Endothelial cell of umbilical vein (primary cell): ENCODE measurements around the gene ACOT7. TPM values are rescaled to one million over a fixed set of nuclear protein-coding genes. Genes with fewer than 3 reads are reported as not detected.

ENCODE experiments used
- BruUV-seq: library from RNA; stranded (reverse); fragments of 400-500 nt; replicated peaks from 2 replicates; lab custom pipeline; 2021; lab: Mats Ljungman, UMichigan
- CTCF ChIA-PET: fragments of 300-600, 350-600 bp; sonication (Branson Sonifier 250); formaldehyde crosslinking; loops from one replicate; lab custom pipeline; 2021; ENCODE audit warnings: antibody characterized with exemption, inconsistent platforms; lab: Charles Lee
- POLR2A ChIA-PET: fragments of 300-600, 350-600 bp; sonication (Branson Sonifier 250); formaldehyde crosslinking; loops from one replicate; lab custom pipeline; 2021; ENCODE audit warnings: antibody characterized with exemption, inconsistent platforms; lab: Charles Lee
- DNase-seq: peaks from one replicate; pipeline ENCODE4 v3.0.0-alpha.2; 2011; ENCODE audit warnings: low read depth, low spot score
- FAIRE-seq: peaks from 2 replicates; lab custom pipeline; 2011; peaks lifted over from hg19 to GRCh38; lab: Jason Lieb, UNC
- H2AFZ ChIP-seq: 2 replicates; pipeline ENCODE4 v1.6.0; 2012; ENCODE audit warnings: low read depth, low read length, control low read depth, inconsistent platforms
- H3K27ac ChIP-seq: 2 replicates; pipeline ENCODE4 v1.5.1; 2011; ENCODE audit warnings: low read depth, mild to moderate bottlenecking, control low read depth, low read length, moderate library complexity; ENCODE audit not compliant: insufficient read depth
- H3K27me3 ChIP-seq, 2 experiments: 2 replicates each; pipeline versions ENCODE4 v1.6.0 to v1.6.1; 2011; ENCODE audit warnings: low read length in 2 of 2, mixed read lengths in 1 of 2; ENCODE audit not compliant: control insufficient read depth in 2 of 2, insufficient read depth in 2 of 2
- H3K36me3 ChIP-seq, 2 experiments: 2 replicates in 1 of 2; 3 replicates in 1 of 2; pipeline ENCODE4 v1.5.1; 2011; ENCODE audit warnings: low read length in 2 of 2, mild to moderate bottlenecking in 1 of 2, moderate library complexity in 1 of 2; ENCODE audit not compliant: control insufficient read depth in 2 of 2, insufficient read depth in 2 of 2; ENCODE audit errors: extremely low read depth in 1 of 2
- H3K4me1 ChIP-seq: 3 replicates; pipeline ENCODE4 v1.5.1; 2011; ENCODE audit warnings: mild to moderate bottlenecking, low read length; ENCODE audit not compliant: control insufficient read depth, insufficient read depth; ENCODE audit errors: extremely low read depth
- H3K4me2 ChIP-seq: 2 replicates; pipeline ENCODE4 v1.6.1; 2011; ENCODE audit warnings: low read length, control low read depth, mixed read lengths; ENCODE audit not compliant: insufficient read depth
- H3K4me3 ChIP-seq, 3 experiments: fragments of 200-600 bp in 1 of 3; sonication (generic), shearing (Covaris generic) in 1 of 3; replicated peaks in 1 of 3; 2 replicates each; pipeline ENCODE4 v1.5.1; 2011 to 2016; ENCODE audit warnings: control low read depth in 3 of 3, low read length in 3 of 3, mild to moderate bottlenecking in 2 of 3, inconsistent platforms in 1 of 3, low read depth in 1 of 3, moderate library complexity in 1 of 3; ENCODE audit not compliant: insufficient read depth in 1 of 3
- H3K79me2 ChIP-seq: 2 replicates; pipeline ENCODE4 v1.6.0; 2012; ENCODE audit warnings: low read length, inconsistent platforms; ENCODE audit not compliant: control insufficient read depth, insufficient read depth
- H3K9ac ChIP-seq: replicated peaks from 2 replicates; pipeline ENCODE3; 2011; ENCODE audit warnings: low read length, control low read depth; ENCODE audit not compliant: insufficient read depth; ENCODE audit errors: extremely low read depth
- H3K9me1 ChIP-seq: replicated peaks from 3 replicates; pipeline ENCODE4 v1.6.0; 2011; ENCODE audit warnings: mild to moderate bottlenecking, low read length; ENCODE audit not compliant: control insufficient read depth, insufficient read depth; ENCODE audit errors: extremely low read depth
- H3K9me3 ChIP-seq: replicated peaks from 2 replicates; pipeline ENCODE4 v1.5.1; 2012; ENCODE audit warnings: low read length, inconsistent platforms; ENCODE audit not compliant: control insufficient read depth, insufficient read depth
- H4K20me1 ChIP-seq: replicated peaks from 2 replicates; pipeline ENCODE3; 2011; ENCODE audit warnings: mild to moderate bottlenecking, low read length; ENCODE audit not compliant: control insufficient read depth, insufficient read depth; ENCODE audit errors: extremely low read depth
- CTCF ChIP-seq, 2 donors: IDR thresholded peaks; 1 replicate in 1 of 2; 2 replicates in 1 of 2; pipeline ENCODE4 v1.5.1; 2011; ENCODE audit warnings: low read length in 2 of 2, mild to moderate bottlenecking in 2 of 2, moderate library complexity in 2 of 2, control low read depth in 1 of 2, inconsistent platforms in 1 of 2, low read depth in 1 of 2; ENCODE audit not compliant: insufficient read depth in 1 of 2; ENCODE audit errors: extremely low read depth in 1 of 2
- EZH2 ChIP-seq: IDR thresholded peaks from 2 replicates; pipeline ENCODE4 v1.6.1; 2012; ENCODE audit warnings: borderline replicate concordance, low read depth, mild to moderate bottlenecking, moderate library complexity, low read length, inconsistent platforms; ENCODE audit not compliant: severe bottlenecking
- FOS ChIP-seq: IDR thresholded peaks from 2 replicates; pipeline ENCODE4 v1.6.1; 2011; ENCODE audit warnings: mild to moderate bottlenecking, low read length, moderate library complexity, borderline replicate concordance; ENCODE audit not compliant: insufficient read depth
- JUN ChIP-seq: IDR thresholded peaks from 2 replicates; pipeline ENCODE4 v1.6.1; 2011; ENCODE audit warnings: borderline replicate concordance, low read depth; ENCODE audit not compliant: insufficient read length, insufficient read depth
- MYC ChIP-seq: IDR thresholded peaks from one replicate; pipeline ENCODE4 v1.6.1; 2011; ENCODE audit warnings: mild to moderate bottlenecking, low read depth, low read length
- POLR2A ChIP-seq: IDR thresholded peaks from 2 replicates; pipeline ENCODE4 v1.6.1; 2012; ENCODE audit warnings: low read depth, mild to moderate bottlenecking, control low read depth, low read length
- POLR2AphosphoS5 ChIP-seq: IDR thresholded peaks from 2 replicates; pipeline ENCODE4 v1.6.1; 2012; ENCODE audit warnings: low read depth, mild to moderate bottlenecking, control low read depth, low read length, moderate library complexity; ENCODE audit not compliant: insufficient read depth
- dilution Hi-C: fragments of 300-500 bp; cut with MboI; formaldehyde crosslinking; loops from one replicate; pipeline ENCODE4 v1.15.0; 2019; ENCODE audit warnings: low sequenced_read_pairs; ENCODE audit not compliant: extremely low pct_ligation_motif_present
- intact Hi-C: fragments of 100-400 bp; cut with micrococcal nuclease; formaldehyde crosslinking; loops from one replicate; pipeline ENCODE4 v1.10.0; 2022
- polyA plus RNA-seq, 4 experiments: library from polyadenylated mRNA; depleted of rRNA in 3 of 4; stranded (reverse) in 3 of 4; unstranded in 1 of 4; fragments of >200 nt; gene quantifications; 2 replicates each; pipeline versions ENCODE4 v1.2.1 to v1.2.3, GENCODE V29; 2011 to 2012; ENCODE audit warnings: missing spikeins in 1 of 4
- total RNA-seq: library from RNA; stranded (reverse); gene quantifications from 2 replicates; pipeline ENCODE4 v1.2.3, GENCODE V29; 2021

Gene ACOT7
- total and polyA plus RNA-seq, 2 donors (not counting 3 experiments of a cell fraction or from before 2014, with no cell fraction given): 69.4 to 105 TPM

- FAIRE-seq (no peak), DNase-seq (no peak)
- H3K4me2 ChIP-seq: no peak overlapping the region
- H3K4me1 ChIP-seq: no peaks in the 10 kb centered on the region
- H3K79me2 ChIP-seq: no peaks in the 10 kb centered on the region
- no peak overlapping the region for H3K27ac ChIP-seq
- H3K4me3 ChIP-seq: no peak overlapping the region
- no peaks in the 10 kb centered on the region for H3K9me3 ChIP-seq
- H3K9ac ChIP-seq: no peak overlapping the region
- no peaks in the 10 kb centered on the region for H3K9me1 ChIP-seq
- H3K36me3 ChIP-seq: no peaks in the 10 kb centered on the region
- ChIA-PET POLR2A (no interaction called here), CTCF (no interaction called here)
- no peak overlapping the region for H2AFZ ChIP-seq
- BruUV-seq: no TSS peak
- H4K20me1 ChIP-seq: no peaks in the 10 kb centered on the region
- intact Hi-C loops (no loop called here), dilution Hi-C loops (no loop called here)
- H3K27me3 ChIP-seq: no peaks in the 10 kb centered on the region
- TF ChIP-seq JUN: no peak
- no peak for TF ChIP-seq POLR2AphosphoS5
- TF ChIP-seq CTCF (IDR thresholded peaks at IDR 0.05; ENCODE audit: extremely low read depth in 1 of 2, insufficient read depth in 1 of 2, low read depth in 1 of 2, low read length in 2 of 2): no peak
- TF ChIP-seq FOS: no peak
- no peak for TF ChIP-seq MYC
- TF ChIP-seq EZH2: no peak
- no peak for TF ChIP-seq POLR2A
These were observed 97.7 kb downstream of the ACOT7 start for GRCh38 chr1:6295910-6296309.
